Breast epithelium (tissue), 4 donors: ENCODE measurements around the gene RSKR. TPM values are rescaled to one million over a fixed set of nuclear protein-coding genes. Genes with fewer than 3 reads are reported as not detected.
A peak's percentile ranks its signal among the peaks of the same experiment; 100 is the strongest.

Experiments used
- DNase-seq, 2 donors: peaks; one replicate each; pipeline ENCODE4 v3.0.0-alpha.2; 2019; ENCODE audit warnings: low spot score in 2 of 2
- H3K27ac ChIP-seq, 2 donors: fragments of 200-600 bp; sonication (generic) in 1 of 2; one replicate each; pipeline ENCODE4 v1.5.1; 2016 to 2019; ENCODE audit warnings: mild to moderate bottlenecking in 1 of 2
- H3K27me3 ChIP-seq, 2 donors: fragments of 200-600 bp; sonication (generic) in 1 of 2; one replicate each; pipeline versions ENCODE4 v1.5.1 to v1.6.0; 2017 to 2019; ENCODE audit warnings: control low read depth in 1 of 2, mild to moderate bottlenecking in 1 of 2
- H3K36me3 ChIP-seq: fragments of 200-600 bp; one replicate; pipeline ENCODE4 v1.5.1; 2019
- H3K4me1 ChIP-seq, 2 donors: fragments of 200-600 bp; sonication (generic); one replicate each; pipeline ENCODE4 v1.5.1; 2016 to 2019; ENCODE audit warnings: control low read depth in 1 of 2
- H3K4me3 ChIP-seq, 3 donors: fragments of 200-600 bp; sonication (generic); 1 replicate in 2 of 3; 2 replicates in 1 of 3; pipeline ENCODE4 v1.5.1; 2016 to 2019; ENCODE audit warnings: mild to moderate bottlenecking in 3 of 3, moderate library complexity in 2 of 3
- H3K9me3 ChIP-seq, 2 donors: fragments of 200-600 bp; sonication (generic) in 1 of 2; one replicate each; pipeline ENCODE4 v1.5.1; 2016 to 2019; ENCODE audit warnings: control low read depth in 1 of 2
- CTCF ChIP-seq, 3 donors: fragments of 450-650 bp; IDR thresholded peaks; one replicate each; pipeline ENCODE4 v1.5.1; 2016 to 2017; ENCODE audit warnings: antibody characterized with exemption in 3 of 3, mild to moderate bottlenecking in 3 of 3, moderate library complexity in 3 of 3
- POLR2A ChIP-seq: fragments of 450-650 bp; IDR thresholded peaks from one replicate; pipeline ENCODE4 v1.6.1; 2016; ENCODE audit warnings: antibody characterized with exemption, mild to moderate bottlenecking, moderate library complexity
- POLR2AphosphoS5 ChIP-seq, 3 donors: sonication (generic); formaldehyde crosslinking; IDR thresholded peaks; one replicate each; pipeline ENCODE4 v1.6.1; 2017; ENCODE audit warnings: antibody characterized with exemption in 3 of 3
- intact Hi-C: fragments of 100-400 bp; cut with DNase I; formaldehyde crosslinking; loops from one replicate; pipeline ENCODE4 v1.15.1; 2023; ENCODE audit warnings: low total_unique reads
- total RNA-seq, 3 donors: library from RNA; depleted of rRNA; stranded (reverse); fragments of >200 nt; gene quantifications; one replicate each; pipeline ENCODE4 v1.1.0, GENCODE V29; 2016

Gene RSKR
- total RNA-seq, 3 donors from 2014 or later, result 9.3 to 11.1 (median 11.0) TPM

GRCh38 chr17:28657756-28658155 lies 43.8 kb upstream of the RSKR start:
- Histone ChIP-seq H3K4me3 (no peak overlapping the region), H3K4me1 (no peaks in the 10 kb centered on the region), H3K27ac (no peak overlapping the region), H3K36me3 (no peaks in the 10 kb centered on the region), H3K27me3 (no peaks in the 10 kb centered on the region), H3K9me3 (no peaks in the 10 kb centered on the region)
- no peak for TF ChIP-seq CTCF (IDR thresholded peaks at IDR 0.05)
- TF ChIP-seq POLR2AphosphoS5 (IDR thresholded peaks at IDR 0.05), result no peak
- no peak for TF ChIP-seq POLR2A
- intact Hi-C loops, result no loop called here
- no peak for DNase-seq

GRCh38 chr17:28655160-28655559 lies 41.2 kb upstream of the RSKR start:
- no peak for DNase-seq
- intact Hi-C loops, result no loop called here
- Histone ChIP-seq H3K27me3 (no peaks in the 10 kb centered on the region), H3K9me3 (no peaks in the 10 kb centered on the region), H3K4me1 (no peaks in the 10 kb centered on the region), H3K4me3 (no peak overlapping the region), H3K36me3 (no peaks in the 10 kb centered on the region), H3K27ac (no peak overlapping the region)
- TF ChIP-seq CTCF (IDR thresholded peaks at IDR 0.05) (no peak), POLR2AphosphoS5 (IDR thresholded peaks at IDR 0.05) (no peak), POLR2A (no peak)

GRCh38 chr17:28648698-28649097 lies 34.7 kb upstream of the RSKR start:
- no peaks in the 10 kb centered on the region for H3K9me3 ChIP-seq
- TF ChIP-seq POLR2A (no peak), POLR2AphosphoS5 (IDR thresholded peaks at IDR 0.05) (no peak), CTCF (IDR thresholded peaks at IDR 0.05) (no peak)
- H3K4me1 ChIP-seq, result peaks cover 0 to 8% of the 10 kb centered on the region in 2 donors
- intact Hi-C loops, result no loop called here
- no peak overlapping the region for H3K4me3 ChIP-seq
- no peaks in the 10 kb centered on the region for H3K27me3 ChIP-seq
- no peak for DNase-seq
- no peak overlapping the region for H3K27ac ChIP-seq
- no peaks in the 10 kb centered on the region for H3K36me3 ChIP-seq

- no peak for DNase-seq
- peaks cover 0 to 13% of the 10 kb centered on the region in 2 donors for H3K4me1 ChIP-seq
- H3K4me3 ChIP-seq, result peak overlapping the region; percentile 6 to 97 (median 87)
- no peaks in the 10 kb centered on the region for H3K36me3 ChIP-seq
- H3K27ac ChIP-seq, result peak overlapping the region; percentile 93 to 95
- TF ChIP-seq POLR2A, result no peak
- peak in 1 of 3 donors; percentile 32 for TF ChIP-seq POLR2AphosphoS5 (IDR thresholded peaks at IDR 0.05)
- intact Hi-C loops, result no loop called here
- no peaks in the 10 kb centered on the region for H3K27me3 ChIP-seq
- H3K9me3 ChIP-seq, result no peaks in the 10 kb centered on the region
Measured at GRCh38 chr17:28646039-28646754, 32.2 kb upstream of the RSKR start.

GRCh38 chr17:28645576-28645939 lies 31.6 kb upstream of the RSKR start:
- Histone ChIP-seq H3K4me3 (peak overlapping the region; percentile 87 to 97 (median 97)), H3K9me3 (no peaks in the 10 kb centered on the region), H3K4me1 (peaks cover 0 to 13% of the 10 kb centered on the region in 2 donors), H3K27ac (peak overlapping the region; percentile 93 to 95), H3K27me3 (no peaks in the 10 kb centered on the region), H3K36me3 (no peaks in the 10 kb centered on the region)
- no peak for DNase-seq
- TF ChIP-seq CTCF (IDR thresholded peaks at IDR 0.05) (no peak), POLR2A (no peak), POLR2AphosphoS5 (IDR thresholded peaks at IDR 0.05) (no peak)
- intact Hi-C loops, result no loop called here
